K562 (cell line): ENCODE data around the gene EEFSEC.

ENCODE experiments used
- CBX2 ChIP-seq: fragments of 200-600 bp; sonication (generic); IDR thresholded peaks from one replicate; pipeline ENCODE4 v1.6.1; 2012; ENCODE audit warnings: mild to moderate bottlenecking, low read length, inconsistent platforms; ENCODE audit not compliant: insufficient read depth, poor library complexity, severe bottlenecking
- EP300 ChIP-seq: IDR thresholded peaks from 2 replicates; pipeline ENCODE4 v1.6.1; 2012; ENCODE audit warnings: low read length, improper control_type of control experiment
- EZH2 ChIP-seq: IDR thresholded peaks from 2 replicates; pipeline ENCODE4 v1.6.1; 2012; ENCODE audit warnings: low read depth, mild to moderate bottlenecking, inconsistent platforms, low read length, borderline replicate concordance
- KDM1A ChIP-seq, 2 experiments: fragments of 450-650 bp; IDR thresholded peaks; 2 replicates each; pipeline ENCODE4 v1.6.1; 2016; ENCODE audit warnings: mild to moderate bottlenecking in 2 of 2
- PHF8 ChIP-seq: fragments of 200-600 bp; sonication (generic); IDR thresholded peaks from 2 replicates; pipeline ENCODE4 v1.6.1; 2012; ENCODE audit warnings: mixed run types, mild to moderate bottlenecking, inconsistent platforms, low read length, moderate library complexity, borderline replicate concordance
- RAD21 ChIP-seq, 2 experiments: fragments of 250-450 bp in 1 of 2; fragments of 450-650 bp in 1 of 2; sonication (Bioruptor Pico) in 1 of 2; formaldehyde crosslinking in 1 of 2; IDR thresholded peaks in 1 of 2; conservative IDR thresholded peaks in 1 of 2; 2 replicates each; pipeline versions ENCODE4 v1.4.0 to v1.8.0; 2020 to 2022; ENCODE audit warnings: mild to moderate bottlenecking in 2 of 2, moderate library complexity in 1 of 2
- SRSF9 ChIP-seq: fragments of 200-400 bp; formaldehyde crosslinking; IDR thresholded peaks from 2 replicates; pipeline ENCODE4 v1.6.1; 2017; ENCODE audit warnings: low read depth, low read length, borderline replicate concordance
- TCF7L2 ChIP-seq: fragments of 150-350 bp; IDR thresholded peaks from 2 replicates; pipeline ENCODE4 v1.6.1; 2016; ENCODE audit warnings: low read depth, mild to moderate bottlenecking, low read length, moderate library complexity
- ZNF324 ChIP-seq: fragments of 250-450 bp; sonication (Bioruptor Pico); IDR thresholded peaks from 2 replicates; pipeline ENCODE4 v1.4.0; 2020; ENCODE audit warnings: mild to moderate bottlenecking
- TF ChIP-seq, protein P1 (sequence below): sonication (generic); formaldehyde crosslinking; IDR thresholded peaks from 2 replicates; pipeline ENCODE4 v1.8.0; 2022; ENCODE audit warnings: mild to moderate bottlenecking, low read depth, missing genetic modification reagents
- TF ChIP-seq, protein P2 (sequence below): fragments of 450-650 bp; formaldehyde crosslinking; IDR thresholded peaks from 2 replicates; pipeline ENCODE4 v1.4.0; 2022; ENCODE audit warnings: missing genetic modification characterization

DNA sequence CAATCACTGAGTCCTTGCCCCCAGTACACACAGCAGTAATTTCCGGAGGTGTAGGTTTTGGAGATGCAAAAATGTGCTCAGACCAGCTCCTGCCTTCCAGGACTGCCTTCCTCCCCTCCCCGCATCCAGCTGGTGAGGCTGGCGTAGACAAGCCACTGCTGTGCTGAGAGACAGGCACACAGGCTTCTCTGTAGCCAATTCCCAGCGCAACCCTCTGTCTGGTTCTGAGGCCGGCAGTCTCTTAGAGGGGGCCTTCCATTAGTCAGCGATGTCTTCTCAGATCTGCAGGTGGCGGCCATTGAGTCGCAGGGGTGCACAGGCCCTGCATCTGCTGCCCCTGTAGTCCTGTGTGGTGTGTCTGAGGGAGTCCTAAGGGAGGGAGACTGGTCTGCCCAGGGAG, 199.0 kb downstream of the EEFSEC start:
- TF ChIP-seq, protein P1, sequence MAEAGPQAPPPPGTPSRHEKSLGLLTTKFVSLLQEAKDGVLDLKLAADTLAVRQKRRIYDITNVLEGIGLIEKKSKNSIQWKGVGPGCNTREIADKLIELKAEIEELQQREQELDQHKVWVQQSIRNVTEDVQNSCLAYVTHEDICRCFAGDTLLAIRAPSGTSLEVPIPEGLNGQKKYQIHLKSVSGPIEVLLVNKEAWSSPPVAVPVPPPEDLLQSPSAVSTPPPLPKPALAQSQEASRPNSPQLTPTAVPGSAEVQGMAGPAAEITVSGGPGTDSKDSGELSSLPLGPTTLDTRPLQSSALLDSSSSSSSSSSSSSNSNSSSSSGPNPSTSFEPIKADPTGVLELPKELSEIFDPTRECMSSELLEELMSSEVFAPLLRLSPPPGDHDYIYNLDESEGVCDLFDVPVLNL (CRISPR knock-in tag) = no peak
- TF ChIP-seq RAD21 (CRISPR knock-in tag; conservative IDR thresholded peaks at IDR 0.05 in 1 of 2, IDR thresholded peaks at IDR 0.05 in 1 of 2) (no peak), SRSF9 (no peak), EZH2 (no peak), CBX2 (no peak), KDM1A (IDR thresholded peaks at IDR 0.05) (no peak), TCF7L2 (no peak), PHF8 (no peak), EP300 (no peak), ZNF324 (CRISPR knock-in tag) (no peak)
- TF ChIP-seq, protein P2, sequence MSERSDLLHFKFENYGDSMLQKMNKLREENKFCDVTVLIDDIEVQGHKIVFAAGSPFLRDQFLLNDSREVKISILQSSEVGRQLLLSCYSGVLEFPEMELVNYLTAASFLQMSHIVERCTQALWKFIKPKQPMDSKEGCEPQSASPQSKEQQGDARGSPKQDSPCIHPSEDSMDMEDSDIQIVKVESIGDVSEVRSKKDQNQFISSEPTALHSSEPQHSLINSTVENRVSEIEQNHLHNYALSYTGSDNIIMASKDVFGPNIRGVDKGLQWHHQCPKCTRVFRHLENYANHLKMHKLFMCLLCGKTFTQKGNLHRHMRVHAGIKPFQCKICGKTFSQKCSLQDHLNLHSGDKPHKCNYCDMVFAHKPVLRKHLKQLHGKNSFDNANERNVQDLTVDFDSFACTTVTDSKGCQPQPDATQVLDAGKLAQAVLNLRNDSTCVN = no peak
